Naive thymus-derived CD4-positive, alpha-beta T cell (primary cell): ENCODE data around the gene HOXB7. TPM values are rescaled to one million over a fixed set of nuclear protein-coding genes. Genes with fewer than 3 reads are reported as not detected.

Experiments used
- ATAC-seq: fragments of 150-1000 bp; cut with Tn5 transposase; 2 replicates; pipeline ENCODE4 v1.10.0; 2021; ENCODE audit warnings: mild to moderate bottlenecking, moderate library complexity
- CTCF ChIA-PET: fragments of 350-600 bp; sonication (Branson Sonifier 250); formaldehyde crosslinking; loops from one replicate; lab custom pipeline; 2021; ENCODE audit warnings: antibody characterized with exemption; lab: Charles Lee
- POLR2A ChIA-PET: fragments of 350-600 bp; sonication (Branson Sonifier 250); formaldehyde crosslinking; loops from one replicate; lab custom pipeline; 2021; ENCODE audit warnings: antibody characterized with exemption, inconsistent platforms; lab: Charles Lee
- DNase-seq, 9 donors: peaks; one replicate each; pipeline versions ENCODE4 v3.0.0 to v3.0.0-alpha.2; 2020 to 2022; ENCODE audit warnings: mixed read lengths in 1 of 9
- H3K27ac ChIP-seq: one replicate; pipeline ENCODE4 v1.7.0; 2013; ENCODE audit warnings: mild to moderate bottlenecking, low read depth, low read length, moderate library complexity
- H3K27me3 ChIP-seq, 2 donors: one replicate each; pipeline ENCODE4 v1.7.0; 2013; ENCODE audit warnings: low read length in 2 of 2, mild to moderate bottlenecking in 2 of 2, moderate library complexity in 2 of 2; ENCODE audit not compliant: control insufficient read depth in 2 of 2, insufficient read depth in 2 of 2
- H3K36me3 ChIP-seq, 3 experiments: 1 replicate in 2 of 3; 2 replicates in 1 of 3; pipeline ENCODE4 v1.7.0; 2013; ENCODE audit warnings: low read length in 3 of 3, mild to moderate bottlenecking in 3 of 3, moderate library complexity in 1 of 3; ENCODE audit not compliant: insufficient read depth in 3 of 3, control insufficient read depth in 2 of 3
- H3K4me1 ChIP-seq, 2 donors: one replicate each; pipeline ENCODE4 v1.7.0; 2013; ENCODE audit warnings: low read length in 2 of 2, mild to moderate bottlenecking in 2 of 2, moderate library complexity in 1 of 2; ENCODE audit not compliant: control insufficient read depth in 2 of 2, insufficient read depth in 2 of 2
- H3K4me3 ChIP-seq: 2 replicates; pipeline ENCODE4 v1.7.0; 2013; ENCODE audit warnings: mild to moderate bottlenecking, low read length
- H3K9me3 ChIP-seq, 3 experiments: 1 replicate in 2 of 3; 2 replicates in 1 of 3; pipeline ENCODE4 v1.7.0; 2013; ENCODE audit warnings: low read length in 3 of 3; ENCODE audit not compliant: control insufficient read depth in 2 of 3
- H3K27ac Mint-ChIP-seq, 9 donors: one replicate each; pipeline ENCODE4 v1.8.0; 2020 to 2022; ENCODE audit warnings: mixed read lengths in 9 of 9, mild to moderate bottlenecking in 8 of 9, moderate library complexity in 5 of 9, inconsistent platforms in 2 of 9
- H3K27me3 Mint-ChIP-seq, 5 donors: one replicate each; pipeline ENCODE4 v1.8.0; 2021 to 2022; ENCODE audit warnings: mixed read lengths in 5 of 5, mild to moderate bottlenecking in 1 of 5
- H3K36me3 Mint-ChIP-seq, 5 donors: one replicate each; pipeline ENCODE4 v1.8.0; 2020 to 2022; ENCODE audit warnings: mixed read lengths in 5 of 5, mild to moderate bottlenecking in 3 of 5, inconsistent platforms in 1 of 5
- H3K4me1 Mint-ChIP-seq, 7 donors: one replicate each; pipeline ENCODE4 v1.8.0; 2020 to 2022; ENCODE audit warnings: mixed read lengths in 7 of 7, mild to moderate bottlenecking in 3 of 7, inconsistent platforms in 1 of 7
- H3K4me3 Mint-ChIP-seq, 10 donors: one replicate each; pipeline ENCODE4 v1.8.0; 2020 to 2022; ENCODE audit warnings: mild to moderate bottlenecking in 10 of 10, mixed read lengths in 10 of 10, moderate library complexity in 6 of 10, inconsistent platforms in 2 of 10
- H3K9me3 Mint-ChIP-seq, 11 donors: one replicate each; pipeline ENCODE4 v1.8.0; 2020 to 2022; ENCODE audit warnings: mixed read lengths in 11 of 11, mild to moderate bottlenecking in 4 of 11, inconsistent platforms in 1 of 11, moderate library complexity in 1 of 11
- intact Hi-C, 2 donors: fragments of 100-400 bp; cut with micrococcal nuclease; formaldehyde crosslinking; loops; one replicate each; pipeline ENCODE4 v1.15.1; 2023
- polyA plus RNA-seq, 2 donors: library from polyadenylated mRNA; unstranded; fragments of 300-500 nt; fragmentation: Illumina TruSeq; gene quantifications; one replicate each; pipeline ENCODE4 v1.2.3, GENCODE V29; 2021
- total RNA-seq, 6 experiments: library from RNA in 5 of 6; stranded (reverse) in 5 of 6; gene quantifications; 1 replicate in 5 of 6; 2 replicates in 1 of 6; pipeline ENCODE4 v1.2.3 and lab custom pipeline; 2021 to 2026

HOXB7 gene
- total and polyA plus RNA-seq, 7 experiments from 2014 or later: 0.31 TPM; not detected in 6

DNA sequence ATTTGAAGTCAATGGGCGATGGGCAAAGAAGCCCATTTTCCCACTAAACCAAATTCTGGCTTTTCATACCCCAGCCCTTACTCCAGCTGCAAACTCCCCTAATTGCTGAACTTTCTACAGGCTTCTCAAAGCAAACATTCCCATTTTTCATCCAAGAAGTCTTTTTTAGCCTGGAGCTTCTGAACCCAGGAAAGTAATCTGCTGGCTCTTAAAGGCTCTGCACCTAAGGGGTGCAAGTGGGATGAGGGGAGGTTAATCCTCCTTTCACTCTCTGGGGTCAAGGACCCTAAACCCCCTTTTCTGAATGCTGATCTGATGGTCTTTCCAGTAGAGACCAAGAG, 2.4 kb downstream of the HOXB7 start:
- no peak overlapping the region for H3K4me3 Mint-ChIP-seq
- Histone ChIP-seq H3K4me1 (peaks cover 15 to 31% of the 10 kb centered on the region in 2 donors), H3K9me3 (no peaks in the 10 kb centered on the region), H3K27me3 (peaks cover 0 to 36% of the 10 kb centered on the region in 2 donors), H3K27ac (no peak overlapping the region), H3K36me3 (no peaks in the 10 kb centered on the region), H3K4me3 (no peak overlapping the region)
- H3K9me3 Mint-ChIP-seq: peaks cover 0 to 3% (median 0%) of the 10 kb centered on the region in 11 donors
- DNase-seq (no peak), ATAC-seq (no peak)
- H3K27ac Mint-ChIP-seq: no peak overlapping the region
- CTCF ChIA-PET: interaction anchor here (0.6 to 0.7 kb wide), 2 partner anchors 296 to 905 kb away, joined by 3 to 4 read pairs; no protein-coding TSS in a partner anchor
- peaks cover 26 to 36% (median 30%) of the 10 kb centered on the region in 7 donors for H3K4me1 Mint-ChIP-seq
- H3K36me3 Mint-ChIP-seq: peaks cover 0 to 1% (median 0%) of the 10 kb centered on the region in 5 donors
- H3K27me3 Mint-ChIP-seq: peaks cover 72 to 83% (median 74%) of the 10 kb centered on the region in 5 donors
- intact Hi-C loops: no loop called here
- POLR2A ChIA-PET: no interaction called here

DNA sequence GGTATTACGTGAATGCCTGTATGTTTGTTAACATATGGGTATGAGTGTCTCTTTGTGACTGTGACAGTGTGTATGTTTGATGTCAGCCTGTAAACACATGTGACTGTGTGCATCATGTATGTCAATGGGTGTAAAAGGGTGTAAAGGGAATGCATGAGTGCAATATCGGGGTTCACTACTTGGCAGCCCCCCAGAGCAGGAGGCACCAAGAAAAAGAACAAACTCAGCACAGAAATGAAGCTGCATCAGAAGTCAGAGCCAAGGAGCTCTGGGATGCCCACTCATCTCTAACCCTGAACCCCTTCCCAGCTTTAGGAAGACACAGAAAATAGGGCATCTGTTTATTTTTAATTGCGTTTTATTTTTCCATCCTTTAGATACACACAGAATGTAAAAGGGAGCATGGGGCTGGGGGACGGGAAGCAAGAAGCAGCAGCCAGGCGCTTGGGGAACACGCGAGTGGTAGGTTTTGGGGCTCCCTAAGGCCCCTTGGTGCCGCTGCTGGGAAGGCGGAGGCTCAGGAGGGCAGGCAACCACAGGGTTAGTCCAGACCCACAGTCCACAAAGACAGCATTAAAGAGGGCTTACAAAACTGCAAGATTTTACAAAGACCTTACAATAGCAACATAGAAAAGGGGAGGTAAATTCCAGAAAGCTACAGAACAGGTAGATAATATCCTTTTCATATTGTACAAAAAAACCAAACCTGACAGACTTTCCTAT, 3.8 kb downstream of the HOXB7 start:
- ChIA-PET CTCF (interaction anchor here (0.6 to 1.8 kb wide), 2 partner anchors 12 to 280 kb away, joined by 3 to 7 read pairs; no protein-coding TSS in a partner anchor), POLR2A (interaction anchor here (1.0 kb wide), 2 partner anchors 9 to 11 kb away, joined by 3 read pairs; no protein-coding TSS in a partner anchor)
- Mint-ChIP-seq H3K9me3 (peaks cover 0 to 3% (median 0%) of the 10 kb centered on the region in 11 donors), H3K27me3 (peaks cover 72 to 84% (median 73%) of the 10 kb centered on the region in 5 donors), H3K27ac (no peak overlapping the region), H3K36me3 (peaks cover 0 to 1% (median 0%) of the 10 kb centered on the region in 5 donors), H3K4me1 (peaks cover 13 to 32% (median 21%) of the 10 kb centered on the region in 7 donors), H3K4me3 (no peak overlapping the region)
- Histone ChIP-seq H3K36me3 (no peaks in the 10 kb centered on the region), H3K27ac (no peak overlapping the region), H3K27me3 (peaks cover 1 to 34% of the 10 kb centered on the region in 2 donors), H3K4me3 (no peak overlapping the region), H3K9me3 (no peaks in the 10 kb centered on the region), H3K4me1 (peaks cover 8 to 18% of the 10 kb centered on the region in 2 donors)
- intact Hi-C loops: no loop called here
- ATAC-seq (no peak), DNase-seq (no peak)

DNA sequence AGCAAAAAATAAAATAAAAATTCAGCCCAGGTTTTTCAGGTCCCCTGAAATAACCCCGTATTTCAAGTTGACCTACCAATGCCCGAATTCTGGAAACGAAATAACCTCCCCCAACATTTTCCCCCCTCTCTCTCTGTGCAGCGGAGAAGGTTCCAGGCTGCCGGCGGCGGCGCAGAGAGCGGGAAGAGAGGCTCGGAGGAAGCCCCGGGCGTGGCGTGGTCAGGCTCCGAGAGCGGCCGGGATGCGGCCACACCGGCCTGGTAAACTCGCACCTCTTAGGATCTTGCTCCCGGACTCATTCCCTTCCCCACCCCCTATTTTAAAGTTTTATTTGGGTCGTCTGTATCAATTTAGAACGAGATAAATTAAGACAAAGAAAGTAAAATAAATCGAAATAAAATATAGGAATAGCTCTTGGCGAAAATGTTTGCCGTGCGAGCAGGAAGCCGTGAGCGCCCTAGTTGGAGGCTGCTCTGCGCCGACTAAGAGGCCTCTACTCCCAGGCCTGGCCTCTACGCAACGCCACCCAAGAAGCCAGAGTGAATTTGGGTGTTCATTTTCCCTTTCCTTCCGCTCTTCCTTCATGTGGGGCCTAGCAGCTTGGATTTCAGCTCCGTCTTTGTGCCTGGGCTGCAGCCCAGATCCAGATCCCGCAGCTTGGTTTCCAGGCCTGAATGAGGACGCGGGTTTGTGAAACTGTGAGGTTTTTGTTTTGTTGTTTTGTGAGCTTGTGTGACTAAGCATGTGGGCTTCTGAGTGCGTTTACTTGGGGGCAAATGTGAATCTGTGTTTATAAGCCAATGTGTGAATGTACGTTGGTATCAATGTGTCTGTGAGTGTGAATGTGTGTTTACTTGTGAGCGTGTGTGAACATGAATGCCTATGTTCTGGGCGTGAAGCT, 4.6 kb downstream of the HOXB7 start:
- Histone ChIP-seq H3K27ac (no peak overlapping the region), H3K4me1 (peaks cover 3 to 12% of the 10 kb centered on the region in 2 donors), H3K36me3 (no peaks in the 10 kb centered on the region), H3K9me3 (no peaks in the 10 kb centered on the region), H3K27me3 (peaks cover 9 to 36% of the 10 kb centered on the region in 2 donors), H3K4me3 (no peak overlapping the region)
- ATAC-seq: no peak
- DNase-seq: no peak
- Mint-ChIP-seq H3K4me3 (no peak overlapping the region), H3K27me3 (peaks cover 74 to 86% (median 75%) of the 10 kb centered on the region in 5 donors), H3K4me1 (peaks cover 7 to 29% (median 15%) of the 10 kb centered on the region in 7 donors), H3K27ac (no peak overlapping the region), H3K9me3 (peaks cover 0 to 1% (median 0%) of the 10 kb centered on the region in 11 donors), H3K36me3 (no peaks in the 10 kb centered on the region)
- POLR2A ChIA-PET: interaction anchor here (0.6 kb wide), 1 partner anchor 310 kb away, joined by 3 read pairs; no protein-coding TSS in a partner anchor
- intact Hi-C loops: no loop called here
- CTCF ChIA-PET: interaction anchor here (1.8 kb wide), 1 partner anchor 12 kb away, joined by 7 read pairs; no protein-coding TSS in a partner anchor

DNA sequence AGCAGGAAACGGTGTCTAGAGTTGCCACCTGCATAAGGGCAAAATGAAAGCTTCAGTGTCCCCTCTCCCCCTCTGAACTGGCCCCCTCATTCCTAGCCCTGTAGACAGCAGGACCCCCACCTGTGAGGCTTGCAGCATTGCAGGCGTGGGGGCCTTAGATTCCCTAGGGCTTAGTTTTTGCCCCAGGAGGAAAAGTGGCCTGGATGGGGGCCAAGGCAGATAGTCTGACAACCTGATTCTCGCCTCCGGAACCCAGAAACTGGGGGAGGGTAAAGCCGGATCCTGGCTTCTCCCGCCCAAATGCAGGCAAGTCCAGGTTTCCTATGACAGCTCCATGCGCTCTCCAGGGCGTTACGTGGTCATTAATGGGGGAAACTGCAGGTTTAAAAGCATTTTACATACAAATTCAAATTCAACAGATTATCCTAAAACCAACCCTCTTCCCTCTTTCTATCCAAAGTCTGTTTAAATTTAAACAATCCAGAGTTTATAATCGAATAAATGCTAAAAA, 5.4 kb downstream of the HOXB7 start:
- H3K36me3 Mint-ChIP-seq: no peaks in the 10 kb centered on the region
- POLR2A ChIA-PET: interaction anchor here (0.6 kb wide), 1 partner anchor 309 kb away, joined by 3 read pairs; no protein-coding TSS in a partner anchor
- Histone ChIP-seq H3K27me3 (peaks cover 13 to 33% of the 10 kb centered on the region in 2 donors), H3K4me1 (peaks cover 0 to 6% of the 10 kb centered on the region in 2 donors), H3K36me3 (no peaks in the 10 kb centered on the region), H3K27ac (no peak overlapping the region), H3K4me3 (no peak overlapping the region), H3K9me3 (no peaks in the 10 kb centered on the region)
- peaks cover 0 to 25% (median 8%) of the 10 kb centered on the region in 7 donors for H3K4me1 Mint-ChIP-seq
- CTCF ChIA-PET: interaction anchor here (0.5 to 1.8 kb wide), 4 partner anchors 12 to 1394 kb away, joined by 3 to 7 read pairs (median 3); no protein-coding TSS in a partner anchor
- peaks cover 0 to 1% (median 0%) of the 10 kb centered on the region in 11 donors for H3K9me3 Mint-ChIP-seq
- H3K4me3 Mint-ChIP-seq: no peak overlapping the region
- DNase-seq (no peak), ATAC-seq (no peak)
- peaks cover 76 to 86% (median 77%) of the 10 kb centered on the region in 5 donors for H3K27me3 Mint-ChIP-seq
- intact Hi-C loops: no loop called here
- H3K27ac Mint-ChIP-seq: no peak overlapping the region

DNA sequence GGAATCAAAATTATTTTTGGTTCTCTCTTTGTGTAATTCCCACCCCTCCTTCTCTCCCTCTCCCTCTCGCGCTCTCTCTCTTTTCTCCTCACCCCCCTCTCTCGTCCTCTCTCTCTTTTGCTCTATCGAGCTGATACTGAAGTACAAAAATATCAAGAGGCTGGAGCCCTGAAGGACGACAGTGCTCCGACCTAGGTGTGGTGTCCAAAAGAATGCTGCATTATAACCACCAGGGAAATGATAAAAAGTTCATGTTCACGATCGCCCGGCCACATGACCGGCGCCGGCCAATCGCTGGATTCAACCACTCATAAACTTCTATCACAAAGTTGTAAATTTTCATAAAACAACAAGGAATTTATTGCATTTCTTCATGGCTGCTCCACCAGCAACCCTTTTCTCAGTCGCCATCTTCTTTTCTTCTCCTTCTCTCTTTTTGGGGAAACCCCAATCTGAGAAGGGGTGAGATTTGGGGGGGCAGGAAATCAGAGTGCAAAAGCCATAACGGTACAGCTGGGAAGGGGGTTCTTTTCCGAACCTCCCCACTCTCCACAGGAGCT, 6.0 kb downstream of the HOXB7 start, which contains the start of gene HOXB6:
Gene HOXB6 (minus strand): TSS at position 217 of the 560 bp plus-strand sequence. CDS start 6,836 bp downstream, outside the sequence.
- peak within 1 kb of the TSS in 6 of 10 donors; percentile 6 to 45 (median 34) for H3K4me3 Mint-ChIP-seq
- ChIA-PET POLR2A (no interaction called here), CTCF (interaction anchor here (0.5 to 0.7 kb wide), 5 partner anchors 13 to 1395 kb away, joined by 3 read pairs; no protein-coding TSS in a partner anchor)

More for the DNA sequence above, 6.0 kb downstream of the HOXB7 start, which contains the start of gene HOXB6:
- H3K27me3 Mint-ChIP-seq: peaks cover 81 to 91% (median 83%) of the 10 kb centered on the region in 5 donors
- intact Hi-C loops: no loop called here
- no peak within 1 kb of the TSS for H3K27ac ChIP-seq
- H3K27ac Mint-ChIP-seq: no peak within 1 kb of the TSS
- H3K9me3 Mint-ChIP-seq: peaks cover 0 to 1% (median 0%) of the 10 kb centered on the region in 11 donors
- no peak for DNase-seq
- peaks cover 16 to 36% of the 10 kb centered on the region in 2 donors for H3K27me3 ChIP-seq
- no peaks in the 10 kb centered on the region for H3K36me3 ChIP-seq
- peaks cover 0 to 24% (median 8%) of the 10 kb centered on the region in 7 donors for H3K4me1 Mint-ChIP-seq
- no peaks in the 10 kb centered on the region for H3K36me3 Mint-ChIP-seq
- H3K4me3 ChIP-seq: no peak within 1 kb of the TSS
- H3K4me1 ChIP-seq: no peaks in the 10 kb centered on the region
- H3K9me3 ChIP-seq: no peaks in the 10 kb centered on the region
- ATAC-seq: no peak
